Nephron (organoid): ENCODE results near the gene TNS3.
"Not testable (repeated sequence)": the region's sequence is repeated elsewhere in the genome, so short reads cannot be mapped to it uniquely, and the experiment has no call there.

Experiments used
- H3K27ac Mint-ChIP-seq, 3 experiments: 2 replicates each; pipeline ENCODE4 v1.8.0; 2020; ENCODE audit warnings: mixed read lengths in 3 of 3, mild to moderate bottlenecking in 2 of 3, moderate library complexity in 1 of 3
- H3K27me3 Mint-ChIP-seq: 2 replicates; pipeline ENCODE4 v1.8.0; 2021; ENCODE audit warnings: low read depth, mild to moderate bottlenecking, moderate library complexity, mixed read lengths
- H3K36me3 Mint-ChIP-seq: 2 replicates; pipeline ENCODE4 v1.8.0; 2020; ENCODE audit warnings: low read depth, mixed read lengths
- H3K4me1 Mint-ChIP-seq: 2 replicates; pipeline ENCODE4 v1.8.0; 2020; ENCODE audit warnings: mixed read lengths
- H3K4me3 Mint-ChIP-seq, 3 experiments: 2 replicates each; pipeline ENCODE4 v1.8.0; 2020; ENCODE audit warnings: mild to moderate bottlenecking in 3 of 3, mixed read lengths in 3 of 3, moderate library complexity in 2 of 3
- H3K9me3 Mint-ChIP-seq: 2 replicates; pipeline ENCODE4 v1.8.0; 2020; ENCODE audit warnings: mixed read lengths
- CTCF ChIP-seq, 3 experiments: fragments of 200-600 bp; sonication (generic); IDR thresholded peaks; one replicate each; pipeline ENCODE4 v1.5.0; 2021; ENCODE audit warnings: antibody characterized with exemption in 3 of 3; ENCODE audit not compliant: unreplicated experiment in 3 of 3

The TNS3 gene

GRCh38 chr7:47591655-47592572, 10.0 kb upstream of the TNS3 start:
- H3K9me3 Mint-ChIP-seq: peaks cover 3% of the 10 kb centered on the region
- peaks cover 5% of the 10 kb centered on the region for H3K27me3 Mint-ChIP-seq
- peak overlapping the region; percentile 68 to 95 (median 90) for H3K27ac Mint-ChIP-seq
- peaks cover 25% of the 10 kb centered on the region for H3K4me1 Mint-ChIP-seq
- H3K36me3 Mint-ChIP-seq: peaks cover 3% of the 10 kb centered on the region
- no peak for TF ChIP-seq CTCF (IDR thresholded peaks at IDR 0.05; ENCODE audit: unreplicated experiment in 3 of 3)
- no peak overlapping the region for H3K4me3 Mint-ChIP-seq

GRCh38 chr7:47591089-47591654, 9.3 kb upstream of the TNS3 start:
- Mint-ChIP-seq H3K9me3 (peaks cover 3% of the 10 kb centered on the region), H3K4me3 (no peak overlapping the region), H3K4me1 (peaks cover 28% of the 10 kb centered on the region), H3K27ac (peak overlapping the region; percentile 68 to 95 (median 90)), H3K36me3 (peaks cover 3% of the 10 kb centered on the region), H3K27me3 (peaks cover 6% of the 10 kb centered on the region)
- no peak for TF ChIP-seq CTCF (IDR thresholded peaks at IDR 0.05; ENCODE audit: unreplicated experiment in 3 of 3)

GRCh38 chr7:47590215-47590614, 8.3 kb upstream of the TNS3 start:
- not testable (repeated sequence) for H3K36me3 Mint-ChIP-seq, H3K4me3 Mint-ChIP-seq, H3K27me3 Mint-ChIP-seq, H3K9me3 Mint-ChIP-seq
- Mint-ChIP-seq H3K4me1 (peaks cover 28% of the 10 kb centered on the region), H3K27ac (peak overlapping the region in 2 of 3 experiments; percentile 31 to 47)

- H3K9me3 Mint-ChIP-seq: peaks cover 3% of the 10 kb centered on the region
Measured at GRCh38 chr7:47588704-47589225, 6.9 kb upstream of the TNS3 start.

GRCh38 chr7:47587976-47588375, 6.1 kb upstream of the TNS3 start:
- H3K36me3 Mint-ChIP-seq: no peaks in the 10 kb centered on the region
- H3K27ac Mint-ChIP-seq: peak overlapping the region in 1 of 3 experiments; percentile 37
- H3K4me1 Mint-ChIP-seq: peaks cover 46% of the 10 kb centered on the region
- peaks cover 3% of the 10 kb centered on the region for H3K9me3 Mint-ChIP-seq
- peaks cover 9% of the 10 kb centered on the region for H3K27me3 Mint-ChIP-seq
- H3K4me3 Mint-ChIP-seq: no peak overlapping the region
- no peak for TF ChIP-seq CTCF (IDR thresholded peaks at IDR 0.05; ENCODE audit: unreplicated experiment in 3 of 3)

More at GRCh38 chr7:47588704-47589225, 6.9 kb upstream of the TNS3 start:
- Mint-ChIP-seq H3K27ac (peak overlapping the region; percentile 51 to 63 (median 58)), H3K27me3 (peaks cover 6% of the 10 kb centered on the region), H3K4me3 (no peak overlapping the region), H3K36me3 (no peaks in the 10 kb centered on the region), H3K4me1 (peaks cover 38% of the 10 kb centered on the region)
- no peak for TF ChIP-seq CTCF (IDR thresholded peaks at IDR 0.05; ENCODE audit: unreplicated experiment in 3 of 3)

GRCh38 chr7:47587351-47587750, 5.4 kb upstream of the TNS3 start:
- H3K27ac Mint-ChIP-seq: peak overlapping the region in 1 of 3 experiments; percentile 11
- TF ChIP-seq CTCF (IDR thresholded peaks at IDR 0.05; ENCODE audit: unreplicated experiment in 3 of 3): no peak
- peaks cover 14% of the 10 kb centered on the region for H3K27me3 Mint-ChIP-seq
- H3K4me1 Mint-ChIP-seq: peaks cover 52% of the 10 kb centered on the region
- no peaks in the 10 kb centered on the region for H3K36me3 Mint-ChIP-seq
- H3K4me3 Mint-ChIP-seq: no peak overlapping the region
- H3K9me3 Mint-ChIP-seq: peaks cover 3% of the 10 kb centered on the region
